Posterior cingulate gyrus (tissue), 11 donors: ENCODE measurements around the gene ERBB4.

Experiments
- DNase-seq, 10 donors: peaks; one replicate each; pipeline versions ENCODE4 v3.0.0 to v3.0.0-alpha.2; 2020 to 2021; ENCODE audit warnings: mixed read lengths in 3 of 10
- intact Hi-C: fragments of 100-400 bp; cut with DNase I; formaldehyde crosslinking; loops from one replicate; pipeline ENCODE4 v1.15.1; 2023

The ERBB4 gene

GRCh38 chr2:212448698-212449097 lies 89.9 kb downstream of the ERBB4 start:
- intact Hi-C loops: no loop called here
- no peak for DNase-seq

- intact Hi-C loops: no loop called here
- DNase-seq: no peak
Observed at GRCh38 chr2:212441821-212442220, 96.8 kb downstream of the ERBB4 start.

GRCh38 chr2:212441141-212441540 lies 97.5 kb downstream of the ERBB4 start:
- DNase-seq: no peak
- intact Hi-C loops: no loop called here

DNA sequence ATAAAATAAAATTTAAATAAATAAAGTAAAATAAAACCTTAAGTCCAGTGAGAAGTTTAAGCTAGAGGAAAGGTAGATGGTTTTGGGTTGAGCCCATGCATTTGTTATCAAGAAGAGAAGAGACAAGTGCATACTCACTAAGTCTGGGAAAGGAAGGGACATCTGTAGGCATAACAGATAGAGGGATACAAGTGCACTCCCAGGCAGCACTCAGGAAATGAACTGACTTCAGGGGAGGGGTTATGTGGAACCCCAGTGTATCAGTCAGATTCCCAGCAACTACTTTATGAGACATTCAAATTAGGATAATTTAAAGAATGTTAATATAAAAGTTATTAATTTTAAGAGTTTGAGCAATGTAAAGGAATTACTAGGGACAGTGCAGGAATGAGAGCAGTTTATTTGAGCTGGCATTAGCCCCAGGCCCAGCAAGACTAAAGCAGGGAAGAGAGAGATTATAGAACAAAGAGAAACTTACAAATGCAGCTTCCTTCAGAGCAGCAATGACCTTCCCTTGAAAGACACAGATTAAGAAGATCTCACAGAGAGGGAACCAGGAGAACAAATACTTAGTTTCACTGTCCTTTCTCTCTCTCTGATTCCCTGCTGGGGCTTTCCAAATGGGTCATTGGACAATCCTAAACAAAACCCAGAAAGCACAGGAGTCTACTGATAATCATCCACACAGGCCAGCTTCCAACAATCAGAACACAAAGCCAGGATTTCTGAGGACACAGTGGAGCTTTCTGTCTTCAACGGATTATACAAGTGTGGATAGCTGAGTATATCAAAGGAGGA lies 109.7 kb downstream of the ERBB4 start:
- intact Hi-C loops: no loop called here
- DNase-seq: peak in 2 of 10 donors; percentile 21 to 27

GRCh38 chr2:212427638-212428037 lies 111.0 kb downstream of the ERBB4 start:
- DNase-seq: no peak
- intact Hi-C loops: no loop called here

GRCh38 chr2:212426637-212427412 lies 111.8 kb downstream of the ERBB4 start:
- DNase-seq: no peak
- intact Hi-C loops: no loop called here

DNA sequence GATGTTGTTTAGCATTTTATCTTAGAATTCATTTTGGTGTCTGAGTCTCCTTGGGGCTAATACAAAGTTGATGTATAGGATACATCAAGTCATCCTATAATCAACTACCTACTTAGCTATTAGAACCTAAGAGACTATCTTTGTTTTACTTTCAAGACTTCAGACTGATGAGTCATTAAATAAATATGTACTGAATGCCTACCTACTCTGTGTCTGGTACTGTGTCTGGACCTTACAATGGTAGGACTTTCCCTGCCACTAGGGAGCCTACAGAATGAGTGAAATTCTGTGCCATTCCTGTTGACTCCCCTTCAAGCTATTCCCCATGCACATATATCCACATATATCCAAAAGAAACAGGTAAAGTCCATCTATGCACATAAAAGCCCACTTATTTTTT lies 114.5 kb downstream of the ERBB4 start:
- DNase-seq: no peak
- intact Hi-C loops: no loop called here

- intact Hi-C loops: no loop called here
- no peak for DNase-seq
Observed at GRCh38 chr2:212423089-212423488, 115.5 kb downstream of the ERBB4 start.

DNA sequence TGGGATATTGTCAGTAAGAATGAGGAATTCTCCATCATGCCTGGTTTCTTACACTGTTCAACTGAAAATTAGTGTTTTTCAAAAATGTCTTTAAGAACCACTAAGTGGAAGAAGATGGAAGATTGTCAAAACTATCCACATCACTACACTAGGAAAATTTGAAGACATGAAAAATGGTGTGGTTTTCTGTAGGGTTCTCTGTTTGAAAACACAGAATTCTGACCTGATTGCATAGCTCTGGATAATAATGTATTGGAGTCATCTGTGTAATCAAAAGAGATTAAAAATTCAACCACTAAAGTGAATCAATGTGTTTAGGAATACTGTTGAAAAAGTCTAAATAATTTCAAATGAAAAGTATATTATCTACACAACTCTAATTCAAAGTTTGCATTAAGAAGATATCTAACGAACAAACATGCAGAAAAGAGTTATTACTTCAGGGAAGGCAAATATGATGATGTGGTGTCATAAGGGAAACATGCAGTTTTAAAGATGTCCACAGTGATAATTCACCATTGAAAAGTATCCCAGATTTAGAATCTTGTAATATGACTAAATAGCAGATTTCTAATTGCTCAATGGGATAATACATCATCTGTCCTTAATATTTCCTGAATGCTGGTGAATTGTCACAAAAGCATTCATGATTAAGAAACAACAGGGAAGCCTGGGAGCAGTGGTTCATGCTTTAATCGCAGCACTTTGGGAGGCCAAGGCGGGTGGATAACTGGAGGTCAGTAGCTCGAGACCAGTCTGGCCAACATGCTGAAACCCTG lies 116.9 kb downstream of the ERBB4 start:
- intact Hi-C loops: no loop called here
- no peak for DNase-seq

DNA sequence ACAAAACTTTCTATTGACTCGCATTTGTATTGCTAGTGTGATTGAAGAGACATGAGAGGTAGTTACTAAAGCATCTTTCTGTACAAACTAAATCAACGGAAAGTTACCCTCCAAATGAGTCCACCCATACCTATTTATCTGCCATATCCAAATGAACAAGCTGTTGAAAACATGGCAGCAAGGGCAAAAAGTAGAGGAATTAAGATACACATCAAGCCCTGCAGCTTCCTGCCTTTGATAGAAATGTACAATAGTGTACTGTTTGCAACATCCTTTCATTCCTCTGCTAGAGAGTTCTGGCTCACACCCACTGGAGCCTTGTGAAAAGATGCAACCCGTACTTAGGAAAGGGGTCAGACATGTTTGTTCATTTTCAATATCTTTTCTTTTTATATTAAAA lies 122.5 kb downstream of the ERBB4 start:
- intact Hi-C loops: loop anchor here (10.0 kb wide), 1 partner anchor 119 kb away; the partner anchor contains the start of gene ERBB4
- peak in 2 of 10 donors; percentile 22 to 48 for DNase-seq

DNA sequence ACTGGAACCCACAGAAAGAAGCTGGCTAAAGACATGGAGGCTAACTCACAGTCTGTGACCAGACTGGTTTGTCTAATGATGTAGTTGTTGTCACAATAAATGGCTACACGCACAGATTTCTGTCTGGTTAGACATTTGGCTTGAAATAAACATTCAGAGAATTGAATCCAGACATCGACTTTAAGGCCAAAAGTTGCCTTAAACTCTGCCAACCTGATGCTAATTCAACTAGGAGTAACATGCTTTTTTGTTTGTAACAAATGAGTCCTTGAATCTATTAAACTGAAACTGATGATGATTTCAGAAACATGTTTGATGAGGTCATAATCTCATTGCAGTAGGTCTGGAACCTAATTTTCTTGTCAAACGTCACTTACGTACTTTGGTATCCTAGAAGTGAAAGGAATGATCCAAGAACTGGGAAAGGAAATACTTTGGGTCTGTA lies 123.8 kb downstream of the ERBB4 start:
- intact Hi-C loops: loop anchor here (10.0 kb wide), 1 partner anchor 120 kb away; the partner anchor contains the start of gene ERBB4
- no peak for DNase-seq

- intact Hi-C loops: no loop called here
- no peak for DNase-seq
Observed at GRCh38 chr2:212409560-212409959, 129.0 kb downstream of the ERBB4 start.

DNA sequence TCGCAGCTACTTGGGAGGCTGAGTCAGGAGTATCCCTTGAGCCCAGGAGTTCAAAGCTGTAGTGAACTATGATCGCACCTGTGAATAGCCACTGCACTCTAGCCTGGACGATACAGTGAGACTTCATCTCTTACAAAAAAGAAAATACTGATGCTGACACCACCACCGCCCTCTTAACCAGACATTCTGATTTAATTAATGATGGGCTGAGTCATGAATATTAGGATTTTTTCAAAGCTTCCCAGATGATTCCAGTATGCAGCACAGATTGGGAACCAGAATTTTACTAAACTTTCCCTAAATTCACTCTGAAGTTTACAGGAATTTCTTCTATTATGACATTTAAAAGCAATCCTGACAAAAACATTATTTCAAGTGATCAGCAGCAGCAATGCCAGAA lies 130.1 kb downstream of the ERBB4 start:
- intact Hi-C loops: no loop called here
- DNase-seq: no peak

GRCh38 chr2:212406716-212407115 lies 131.9 kb downstream of the ERBB4 start:
- intact Hi-C loops: no loop called here
- no peak for DNase-seq

- DNase-seq: no peak
- intact Hi-C loops: no loop called here
Observed at GRCh38 chr2:212402316-212402715, 136.3 kb downstream of the ERBB4 start.

GRCh38 chr2:212398316-212398715 lies 140.3 kb downstream of the ERBB4 start:
- intact Hi-C loops: no loop called here
- DNase-seq: no peak

- no peak for DNase-seq
- intact Hi-C loops: no loop called here
Observed at GRCh38 chr2:212392544-212392943, 146.1 kb downstream of the ERBB4 start.

GRCh38 chr2:212392043-212392442 lies 146.6 kb downstream of the ERBB4 start:
- intact Hi-C loops: no loop called here
- DNase-seq: no peak

DNA sequence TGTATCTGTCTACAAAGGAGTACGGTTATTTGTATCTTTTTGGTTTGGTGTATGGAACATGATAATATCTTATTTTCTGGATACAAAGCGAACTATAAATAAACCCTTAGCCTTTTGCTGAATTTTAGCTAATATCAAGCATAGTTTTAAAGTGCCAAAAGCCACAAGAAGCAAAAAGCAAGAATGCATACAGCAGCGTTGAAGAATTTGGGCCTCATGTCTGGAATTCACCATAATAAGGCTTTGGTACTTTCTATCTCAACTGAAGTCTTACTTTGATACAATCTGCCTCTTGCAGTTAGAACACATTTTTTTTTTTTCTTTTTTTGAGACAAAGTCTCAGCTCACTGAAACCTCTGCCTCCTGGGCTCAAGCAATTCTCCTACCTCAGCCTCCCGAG lies 151.5 kb downstream of the ERBB4 start:
- no peak for DNase-seq
- intact Hi-C loops: no loop called here

GRCh38 chr2:212385241-212385640 lies 153.4 kb downstream of the ERBB4 start:
- intact Hi-C loops: no loop called here
- DNase-seq: no peak

- DNase-seq: no peak
- intact Hi-C loops: no loop called here
Observed at GRCh38 chr2:212384027-212384426, 154.6 kb downstream of the ERBB4 start.
